Parathyroid adenoma (tissue), 2 donors: ENCODE results near the gene BAZ1B.
"Not testable (repeated sequence)": the region's sequence is repeated elsewhere in the genome, so short reads cannot be mapped to it uniquely, and the experiment has no call there.

Source experiments
- H2AFZ ChIP-seq: fragments of 300-600 bp; sonication (generic); one replicate; pipeline ENCODE4 v1.7.0; 2017; ENCODE audit warnings: antibody characterized with exemption, mild to moderate bottlenecking
- H3K27ac ChIP-seq: fragments of 300-600 bp; sonication (generic); one replicate; pipeline ENCODE4 v1.7.0; 2017
- H3K27me3 ChIP-seq: fragments of 300-600 bp; sonication (generic); one replicate; pipeline ENCODE4 v1.7.0; 2017; ENCODE audit warnings: low read length; ENCODE audit not compliant: control insufficient read depth, insufficient read depth
- H3K36me3 ChIP-seq: fragments of 300-600 bp; sonication (generic); one replicate; pipeline ENCODE4 v1.7.0; 2017; ENCODE audit warnings: low read length; ENCODE audit not compliant: control insufficient read depth, insufficient read depth
- H3K4me1 ChIP-seq: fragments of 300-600 bp; sonication (generic); one replicate; pipeline ENCODE4 v1.7.0; 2017; ENCODE audit warnings: control low read depth
- H3K4me2 ChIP-seq: fragments of 300-600 bp; sonication (generic); one replicate; pipeline ENCODE4 v1.7.0; 2017; ENCODE audit warnings: low read length
- H3K4me3 ChIP-seq: fragments of 300-600 bp; sonication (generic); one replicate; pipeline ENCODE4 v1.7.0; 2017; ENCODE audit warnings: low read depth, low read length
- H3K79me2 ChIP-seq: fragments of 300-600 bp; sonication (generic); one replicate; pipeline ENCODE4 v1.7.0; 2017; ENCODE audit warnings: control low read depth
- H3K9ac ChIP-seq: fragments of 300-600 bp; sonication (generic); one replicate; pipeline ENCODE4 v1.7.0; 2017; ENCODE audit warnings: mild to moderate bottlenecking
- H3K9me3 ChIP-seq: fragments of 300-600 bp; sonication (generic); one replicate; pipeline ENCODE4 v1.7.0; 2017; ENCODE audit warnings: low read length; ENCODE audit not compliant: control insufficient read depth
- TF ChIP-seq, protein P1 (sequence below): fragments of 300-600 bp; sonication (generic); IDR thresholded peaks from one replicate; pipeline ENCODE4 v1.7.0; 2017; ENCODE audit warnings: antibody characterized with exemption, mild to moderate bottlenecking
- donor health status: primary hyperparathyroidism.

Gene BAZ1B

DNA sequence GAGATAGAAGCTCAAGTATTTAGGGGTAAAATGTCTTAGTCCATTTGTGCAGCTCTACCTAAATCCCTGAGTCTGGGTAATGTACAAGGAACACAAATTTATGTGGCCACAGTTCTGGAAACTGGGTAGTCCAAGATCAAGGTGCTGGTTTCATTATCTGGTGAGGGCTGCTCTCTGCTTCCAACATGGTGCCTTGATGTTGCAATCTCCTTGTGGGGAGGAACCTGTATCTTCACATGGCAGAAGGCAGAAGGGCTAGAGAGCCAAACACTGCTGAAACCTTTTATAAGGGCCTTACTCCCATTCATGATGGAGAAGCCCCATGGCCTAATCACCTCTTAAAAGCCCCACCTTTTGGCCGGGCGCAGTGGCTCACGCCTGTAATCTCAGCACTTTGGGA, 8.7 kb upstream of the BAZ1B start:
- Histone ChIP-seq H3K4me3 (no peak overlapping the region), H2AFZ (no peak overlapping the region), H3K4me2 (no peak overlapping the region), H3K27ac (no peak overlapping the region), H3K4me1 (no peaks in the 10 kb centered on the region), H3K79me2 (no peaks in the 10 kb centered on the region), H3K36me3 (no peaks in the 10 kb centered on the region), H3K9ac (no peak overlapping the region), H3K27me3 (no peaks in the 10 kb centered on the region), H3K9me3 (no peaks in the 10 kb centered on the region)
- TF ChIP-seq, protein P1, sequence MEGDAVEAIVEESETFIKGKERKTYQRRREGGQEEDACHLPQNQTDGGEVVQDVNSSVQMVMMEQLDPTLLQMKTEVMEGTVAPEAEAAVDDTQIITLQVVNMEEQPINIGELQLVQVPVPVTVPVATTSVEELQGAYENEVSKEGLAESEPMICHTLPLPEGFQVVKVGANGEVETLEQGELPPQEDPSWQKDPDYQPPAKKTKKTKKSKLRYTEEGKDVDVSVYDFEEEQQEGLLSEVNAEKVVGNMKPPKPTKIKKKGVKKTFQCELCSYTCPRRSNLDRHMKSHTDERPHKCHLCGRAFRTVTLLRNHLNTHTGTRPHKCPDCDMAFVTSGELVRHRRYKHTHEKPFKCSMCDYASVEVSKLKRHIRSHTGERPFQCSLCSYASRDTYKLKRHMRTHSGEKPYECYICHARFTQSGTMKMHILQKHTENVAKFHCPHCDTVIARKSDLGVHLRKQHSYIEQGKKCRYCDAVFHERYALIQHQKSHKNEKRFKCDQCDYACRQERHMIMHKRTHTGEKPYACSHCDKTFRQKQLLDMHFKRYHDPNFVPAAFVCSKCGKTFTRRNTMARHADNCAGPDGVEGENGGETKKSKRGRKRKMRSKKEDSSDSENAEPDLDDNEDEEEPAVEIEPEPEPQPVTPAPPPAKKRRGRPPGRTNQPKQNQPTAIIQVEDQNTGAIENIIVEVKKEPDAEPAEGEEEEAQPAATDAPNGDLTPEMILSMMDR, result no peak

DNA sequence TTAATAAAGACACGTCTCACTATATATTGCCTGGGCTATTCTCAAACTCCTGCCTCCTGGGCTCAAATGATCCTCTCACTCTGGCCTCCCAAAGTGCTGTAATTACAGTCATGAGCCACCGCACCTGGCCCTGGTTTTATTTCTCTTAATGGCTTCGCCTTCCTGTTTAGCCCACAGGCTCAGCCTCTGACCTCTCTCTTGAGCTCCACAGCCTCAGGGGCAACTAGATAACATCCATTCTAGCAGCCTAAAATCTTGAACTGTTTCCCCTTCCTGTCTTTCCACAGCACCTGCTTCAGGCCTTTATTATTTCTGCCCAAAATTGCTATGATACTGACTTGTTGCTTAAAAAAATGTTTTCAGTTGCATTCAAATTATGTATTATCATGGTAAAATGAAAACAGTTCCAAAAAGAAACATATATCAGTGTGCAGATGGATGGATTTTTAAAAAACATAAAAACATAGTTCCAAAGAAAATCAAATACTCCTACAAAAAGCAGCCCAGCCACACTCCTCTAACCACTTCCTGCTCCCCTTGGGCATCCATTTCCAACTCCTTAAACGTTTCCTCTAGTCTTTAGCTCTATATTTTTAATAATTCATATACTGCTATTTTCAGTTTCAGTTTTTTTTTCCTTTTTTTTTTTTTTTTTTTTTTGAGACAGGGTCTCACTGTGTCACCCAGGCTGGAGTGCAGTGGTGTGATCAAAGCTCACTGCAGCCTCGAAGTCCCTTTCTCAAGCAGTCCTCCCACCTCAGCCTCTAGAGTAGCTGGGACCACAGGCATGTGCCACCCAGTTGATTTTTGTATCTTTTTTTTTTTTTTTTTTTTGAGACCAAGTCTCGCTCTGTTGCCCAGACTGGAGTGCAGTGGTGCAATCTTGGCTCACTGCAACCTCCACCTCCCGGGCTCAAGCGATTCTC, 5.1 kb upstream of the BAZ1B start:
- no peak overlapping the region for H3K27ac ChIP-seq
- peaks cover 2% of the 10 kb centered on the region for H3K4me1 ChIP-seq
- no peak overlapping the region for H3K9ac ChIP-seq
- no peaks in the 10 kb centered on the region for H3K27me3 ChIP-seq
- no peaks in the 10 kb centered on the region for H3K79me2 ChIP-seq
- H3K9me3 ChIP-seq, result no peaks in the 10 kb centered on the region
- H3K36me3 ChIP-seq, result no peaks in the 10 kb centered on the region
- no peak overlapping the region for H3K4me2 ChIP-seq
- H2AFZ ChIP-seq, result no peak overlapping the region
- TF ChIP-seq, protein P1, result no peak
- H3K4me3 ChIP-seq, result no peak overlapping the region

DNA sequence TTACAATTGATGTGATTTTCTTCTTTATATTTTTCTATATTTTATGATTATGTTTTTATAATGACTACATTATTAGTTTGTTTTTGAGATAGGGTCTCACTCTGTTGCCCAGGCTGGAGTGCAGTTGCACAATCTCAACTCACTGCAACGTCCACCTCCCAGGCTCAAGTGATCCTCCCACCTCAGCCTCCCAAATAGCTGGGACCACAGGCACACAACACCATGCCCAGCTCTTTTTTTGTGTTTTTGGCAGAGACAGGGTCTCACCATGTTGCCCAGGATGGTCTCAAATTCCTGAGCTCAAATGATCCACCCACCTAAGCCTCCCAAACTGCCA, 4.0 kb upstream of the BAZ1B start:
- not testable (repeated sequence) for H3K9ac ChIP-seq, H3K36me3 ChIP-seq, H2AFZ ChIP-seq, H3K4me2 ChIP-seq, H3K79me2 ChIP-seq, H3K27me3 ChIP-seq, H3K27ac ChIP-seq, H3K4me3 ChIP-seq, H3K9me3 ChIP-seq, H3K4me1 ChIP-seq

DNA sequence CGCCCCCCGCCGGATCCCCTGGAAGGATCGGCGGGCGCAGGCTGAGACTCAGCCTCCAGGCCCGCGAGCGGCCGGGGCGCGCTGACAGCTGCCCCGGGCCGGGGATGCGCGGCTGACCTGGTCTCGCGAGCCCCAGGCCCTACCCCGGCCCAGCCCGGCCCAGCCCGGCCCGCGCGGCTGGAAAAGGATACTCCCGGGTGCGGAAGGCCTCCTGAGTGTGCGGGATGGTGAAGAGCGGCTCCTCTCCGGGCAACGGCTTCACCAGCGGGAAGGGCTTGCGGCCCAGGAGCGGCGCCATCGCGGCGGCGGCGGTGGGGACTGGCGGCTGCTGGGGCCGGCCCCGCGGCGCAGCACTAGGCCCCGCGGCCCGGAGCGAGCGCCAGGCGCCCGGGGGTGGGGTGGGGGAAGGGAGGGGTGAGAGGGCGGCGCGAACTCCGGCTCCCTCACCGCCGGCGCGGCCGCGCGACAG, 423 bp downstream of the BAZ1B start:
- TF ChIP-seq, protein P1, result no peak
- Histone ChIP-seq H3K36me3 (no peaks in the 10 kb centered on the region), H3K4me3 (peak overlapping the region; percentile 80), H3K79me2 (peaks cover 22% of the 10 kb centered on the region), H3K9me3 (no peaks in the 10 kb centered on the region), H3K4me1 (peaks cover 10% of the 10 kb centered on the region), H3K27ac (peak overlapping the region; percentile 90), H2AFZ (peak overlapping the region; percentile 93), H3K27me3 (no peaks in the 10 kb centered on the region), H3K4me2 (peak overlapping the region; percentile 83), H3K9ac (peak overlapping the region; percentile 40)

DNA sequence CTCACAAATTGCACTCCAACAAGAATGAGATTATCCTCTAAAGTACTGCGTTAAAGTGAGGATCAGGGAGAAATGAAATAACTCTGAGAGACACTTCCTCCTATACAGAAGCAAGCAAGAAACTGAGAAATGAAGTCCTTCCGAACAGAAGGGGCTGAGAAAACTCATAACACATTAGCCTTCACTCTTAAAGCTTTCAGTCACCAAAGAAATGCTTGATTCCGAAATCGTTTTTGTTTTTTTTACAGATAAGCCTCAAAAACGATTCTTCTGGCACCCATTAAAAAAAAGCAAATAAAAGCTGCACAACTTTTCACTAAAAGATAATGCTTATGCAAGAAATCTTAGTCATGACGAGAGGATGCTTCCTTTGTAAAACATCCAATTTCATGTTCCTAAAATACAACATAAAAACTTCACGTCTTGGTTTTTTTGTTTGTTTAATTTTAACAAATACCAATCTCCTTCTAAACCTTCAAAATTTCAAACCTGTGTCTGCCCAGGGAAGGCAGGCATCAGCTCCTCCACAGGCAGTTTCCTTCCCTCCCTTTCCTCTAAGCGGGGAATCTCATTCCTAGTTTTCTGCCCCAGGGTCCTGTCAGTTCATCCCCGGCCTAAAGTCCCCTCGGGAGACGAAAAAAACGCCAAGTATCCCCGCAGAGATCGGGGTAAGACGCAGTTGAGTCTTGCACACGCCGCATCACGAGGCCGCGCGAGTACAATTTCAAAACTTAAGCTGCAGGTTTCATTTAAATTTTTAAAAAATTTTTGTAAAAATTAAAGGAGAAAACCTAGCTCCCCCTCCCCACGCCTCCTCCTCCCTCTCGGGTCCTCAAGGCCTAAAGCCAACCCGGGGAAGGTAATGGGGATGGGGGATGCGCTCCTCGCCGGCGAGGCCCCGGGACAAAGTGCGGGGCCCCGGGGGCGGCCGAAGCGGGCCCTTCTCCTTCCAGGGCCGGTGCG, 1.1 kb downstream of the BAZ1B start:
- H3K36me3 ChIP-seq, result no peaks in the 10 kb centered on the region
- no peaks in the 10 kb centered on the region for H3K9me3 ChIP-seq
- TF ChIP-seq, protein P1, result no peak
- H3K79me2 ChIP-seq, result peaks cover 27% of the 10 kb centered on the region
- peak overlapping the region; percentile 76 for H3K4me2 ChIP-seq
- H3K27ac ChIP-seq, result peak overlapping the region; percentile 90
- H3K9ac ChIP-seq, result peak overlapping the region; percentile 40
- peak overlapping the region; percentile 57 for H2AFZ ChIP-seq
- peak overlapping the region; percentile 80 for H3K4me3 ChIP-seq
- no peaks in the 10 kb centered on the region for H3K27me3 ChIP-seq
- peaks cover 10% of the 10 kb centered on the region for H3K4me1 ChIP-seq
